Activated B cell treated with CpG ODN at 0.5 μM for 24 hours (primary cell): ENCODE results near the gene PTGR1. TPM values are rescaled to one million over a fixed set of nuclear protein-coding genes. Genes with fewer than 3 reads are reported as not detected.
"Not testable (repeated sequence)": the region's sequence is repeated elsewhere in the genome, so short reads cannot be mapped to it uniquely, and the experiment has no call there.

Experiments used
- ATAC-seq: fragments of 200-7000 bp; cut with Tn5 transposase; one replicate; pipeline ENCODE4 v1.10.0; 2021; ENCODE audit warnings: low read depth, mild to moderate bottlenecking, moderate library complexity
- CTCF ChIA-PET: fragments of 350-600 bp; sonication (Branson Sonifier 250); formaldehyde crosslinking; loops from one replicate; lab custom pipeline; 2021; ENCODE audit warnings: antibody characterized with exemption; lab: Charles Lee
- POLR2A ChIA-PET: fragments of 350-600 bp; sonication (Branson Sonifier 250); formaldehyde crosslinking; loops from one replicate; lab custom pipeline; 2021; ENCODE audit warnings: antibody characterized with exemption; lab: Charles Lee
- DNase-seq: peaks from one replicate; pipeline ENCODE4 v3.0.0; 2022
- H3K27ac Mint-ChIP-seq: one replicate; pipeline ENCODE4 v1.8.0; 2020; ENCODE audit warnings: mixed read lengths
- H3K27me3 Mint-ChIP-seq: one replicate; pipeline ENCODE4 v1.8.0; 2021; ENCODE audit warnings: mixed read lengths
- H3K36me3 Mint-ChIP-seq: one replicate; pipeline ENCODE4 v1.8.0; 2021; ENCODE audit warnings: low read depth, mixed read lengths
- H3K4me1 Mint-ChIP-seq: one replicate; pipeline ENCODE4 v1.8.0; 2021; ENCODE audit warnings: mixed read lengths
- H3K4me3 Mint-ChIP-seq: one replicate; pipeline ENCODE4 v1.8.0; 2020; ENCODE audit warnings: mild to moderate bottlenecking, mixed read lengths
- H3K9me3 Mint-ChIP-seq: one replicate; pipeline ENCODE4 v1.8.0; 2020; ENCODE audit warnings: mixed read lengths
- CTCF ChIP-seq: fragments of 200-600 bp; IDR thresholded peaks from one replicate; pipeline ENCODE4 v1.8.0; 2022; ENCODE audit warnings: antibody characterized with exemption, mild to moderate bottlenecking
- intact Hi-C: fragments of 100-400 bp; cut with micrococcal nuclease; formaldehyde crosslinking; loops from one replicate; pipeline ENCODE4 v1.15.1; 2024
- total RNA-seq: library from RNA; stranded (reverse); gene quantifications from 2 replicates; pipeline ENCODE4 v1.2.3, GENCODE V29; 2022

The PTGR1 gene
- total RNA-seq, 1 donor from 2014 or later, result 0.35 TPM

GRCh38 chr9:111566234-111566633 is 33.2 kb downstream of the PTGR1 start:
- CTCF ChIA-PET, result no interaction called here
- Mint-ChIP-seq H3K27me3 (peaks cover 3% of the 10 kb centered on the region), H3K27ac (no peak overlapping the region), H3K36me3 (no peaks in the 10 kb centered on the region), H3K4me1 (no peaks in the 10 kb centered on the region), H3K9me3 (peaks cover 30% of the 10 kb centered on the region), H3K4me3 (no peak overlapping the region)
- DNase-seq (no peak), ATAC-seq (no peak)
- intact Hi-C loops, result no loop called here
- no peak for TF ChIP-seq CTCF
- POLR2A ChIA-PET, result no interaction called here

- H3K9me3 Mint-ChIP-seq, result peaks cover 11% of the 10 kb centered on the region
- no peaks in the 10 kb centered on the region for H3K27me3 Mint-ChIP-seq
- CTCF ChIA-PET, result no interaction called here
- H3K4me3 Mint-ChIP-seq, result no peak overlapping the region
- intact Hi-C loops, result no loop called here
- no peaks in the 10 kb centered on the region for H3K4me1 Mint-ChIP-seq
- TF ChIP-seq CTCF, result no peak
- no peak for DNase-seq
- ATAC-seq, result no peak
- H3K36me3 Mint-ChIP-seq, result no peaks in the 10 kb centered on the region
- POLR2A ChIA-PET, result no interaction called here
- no peak overlapping the region for H3K27ac Mint-ChIP-seq
These were observed 38.2 kb downstream of the PTGR1 start for GRCh38 chr9:111561165-111561719.

GRCh38 chr9:111559000-111559610 is 40.3 kb downstream of the PTGR1 start:
- no peaks in the 10 kb centered on the region for H3K36me3 Mint-ChIP-seq
- H3K9me3 Mint-ChIP-seq, result peaks cover 26% of the 10 kb centered on the region
- intact Hi-C loops, result no loop called here
- POLR2A ChIA-PET, result no interaction called here
- no peak for ATAC-seq
- TF ChIP-seq CTCF, result no peak
- no peak overlapping the region for H3K27ac Mint-ChIP-seq
- DNase-seq, result no peak
- H3K27me3 Mint-ChIP-seq, result no peaks in the 10 kb centered on the region
- no peak overlapping the region for H3K4me3 Mint-ChIP-seq
- CTCF ChIA-PET, result no interaction called here
- H3K4me1 Mint-ChIP-seq, result no peaks in the 10 kb centered on the region

- POLR2A ChIA-PET, H3K27ac Mint-ChIP-seq: not testable (repeated sequence)
These were observed 44.0 kb downstream of the PTGR1 start for GRCh38 chr9:111555425-111555824.

GRCh38 chr9:111548623-111549022 is 50.8 kb downstream of the PTGR1 start:
- H3K36me3 Mint-ChIP-seq, result peaks cover 30% of the 10 kb centered on the region
- peaks cover 46% of the 10 kb centered on the region for H3K9me3 Mint-ChIP-seq
- ATAC-seq (no peak), DNase-seq (no peak)
- intact Hi-C loops, result no loop called here
- no peaks in the 10 kb centered on the region for H3K27me3 Mint-ChIP-seq
- no peak for TF ChIP-seq CTCF
- H3K27ac Mint-ChIP-seq, result no peak overlapping the region
- H3K4me1 Mint-ChIP-seq, result no peaks in the 10 kb centered on the region
- CTCF ChIA-PET, result no interaction called here
- POLR2A ChIA-PET, result no interaction called here
- H3K4me3 Mint-ChIP-seq, result no peak overlapping the region

More at GRCh38 chr9:111555425-111555824, 44.0 kb downstream of the PTGR1 start:
- intact Hi-C loops, H3K36me3 Mint-ChIP-seq, H3K4me3 Mint-ChIP-seq, H3K4me1 Mint-ChIP-seq, ATAC-seq, H3K27me3 Mint-ChIP-seq, DNase-seq, CTCF ChIA-PET: not testable (repeated sequence)
- peaks cover 35% of the 10 kb centered on the region for H3K9me3 Mint-ChIP-seq
